Fibroblast of lung (primary cell): ENCODE results near the gene TANGO2. TPM values are rescaled to one million over a fixed set of nuclear protein-coding genes. Genes with fewer than 3 reads are reported as not detected.

Experiments
- DNase-seq, 2 donors: peaks; one replicate each; pipeline versions ENCODE4 v3.0.0 to v3.0.0-alpha.2; 2010; ENCODE audit warnings: low read depth in 2 of 2
- H2AFZ ChIP-seq: 2 replicates; pipeline ENCODE4 v1.5.1; 2012; ENCODE audit warnings: low read length, control low read depth, inconsistent platforms
- H3K27ac ChIP-seq: 2 replicates; pipeline ENCODE4 v1.5.1; 2011; ENCODE audit warnings: low read length, control low read depth; ENCODE audit not compliant: insufficient read depth
- H3K27me3 ChIP-seq: 2 replicates; pipeline ENCODE4 v1.5.1; 2011; ENCODE audit warnings: mild to moderate bottlenecking, low read length; ENCODE audit not compliant: control insufficient read depth, insufficient read depth
- H3K36me3 ChIP-seq: 2 replicates; pipeline ENCODE4 v1.5.1; 2011; ENCODE audit warnings: low read length; ENCODE audit not compliant: control insufficient read depth, insufficient read depth
- H3K4me1 ChIP-seq: 2 replicates; pipeline ENCODE4 v1.5.1; 2011; ENCODE audit warnings: low read length; ENCODE audit not compliant: control insufficient read depth, insufficient read depth; ENCODE audit errors: extremely low read depth
- H3K4me2 ChIP-seq: 2 replicates; pipeline ENCODE4 v1.5.1; 2011; ENCODE audit warnings: low read length, control low read depth; ENCODE audit not compliant: insufficient read depth; ENCODE audit errors: extremely low read depth
- H3K4me3 ChIP-seq, 4 experiments: fragments of 200-600 bp in 1 of 4; sonication (generic) in 1 of 4; replicated peaks in 1 of 4; 2 replicates each; pipeline ENCODE4 v1.5.1; 2011 to 2016; ENCODE audit warnings: low read length in 4 of 4, low read depth in 3 of 4, mild to moderate bottlenecking in 3 of 4, control low read depth in 2 of 4, inconsistent platforms in 1 of 4, mixed read lengths in 1 of 4; ENCODE audit not compliant: insufficient read depth in 1 of 4; ENCODE audit errors: control extremely low read depth in 1 of 4
- H3K79me2 ChIP-seq: 2 replicates; pipeline ENCODE4 v1.5.1; 2012; ENCODE audit warnings: mild to moderate bottlenecking, low read length, inconsistent platforms; ENCODE audit not compliant: control insufficient read depth, insufficient read depth
- H3K9ac ChIP-seq: 2 replicates; pipeline ENCODE4 v1.5.1; 2011; ENCODE audit warnings: mild to moderate bottlenecking, low read length, control low read depth; ENCODE audit not compliant: insufficient read depth
- H3K9me3 ChIP-seq: 2 replicates; pipeline ENCODE4 v1.5.1; 2012; ENCODE audit warnings: low read depth, low read length; ENCODE audit not compliant: control insufficient read depth, insufficient read depth
- H4K20me1 ChIP-seq: 2 replicates; pipeline ENCODE4 v1.5.1; 2011; ENCODE audit warnings: low read length; ENCODE audit not compliant: control insufficient read depth, insufficient read depth; ENCODE audit errors: extremely low read depth
- CTCF ChIP-seq, 2 donors: IDR thresholded peaks in 1 of 2; conservative IDR thresholded peaks in 1 of 2; 1 replicate in 1 of 2; 2 replicates in 1 of 2; pipeline ENCODE4 v1.5.1; 2011 to 2012; ENCODE audit warnings: low read length in 2 of 2, control low read depth in 1 of 2, inconsistent platforms in 1 of 2, low read depth in 1 of 2, mild to moderate bottlenecking in 1 of 2
- EZH2 ChIP-seq: IDR thresholded peaks from 2 replicates; pipeline ENCODE4 v1.5.1; 2012; ENCODE audit warnings: low read length, control low read depth, mild to moderate bottlenecking; ENCODE audit errors: missing control alignments
- polyA plus RNA-seq, 2 donors: library from polyadenylated mRNA; depleted of rRNA in 1 of 2; stranded (reverse) in 1 of 2; unstranded in 1 of 2; fragments of >200 nt; gene quantifications; 2 replicates each; pipeline ENCODE4 v1.2.1, GENCODE V29; 2011 to 2012; ENCODE audit warnings: missing spikeins in 1 of 2
- total RNA-seq: library from RNA; depleted of rRNA; stranded (reverse); fragments of >200 nt; gene quantifications from 2 replicates; pipeline ENCODE4 v1.2.1, GENCODE V29; 2014

The TANGO2 gene
- total and polyA plus RNA-seq, 2 donors (not counting 1 experiment from before 2014, with no cell fraction given) = 28.3 to 52.8 TPM

- no peak overlapping the region for H3K4me2 ChIP-seq
- DNase-seq = no peak
- H3K27ac ChIP-seq = no peak overlapping the region
- H3K4me1 ChIP-seq = peaks cover 2% of the 10 kb centered on the region
- H4K20me1 ChIP-seq = no peaks in the 10 kb centered on the region
- peaks cover 12% of the 10 kb centered on the region for H3K27me3 ChIP-seq
- peaks cover 16% of the 10 kb centered on the region for H3K79me2 ChIP-seq
- no peak overlapping the region for H3K4me3 ChIP-seq
- H3K9me3 ChIP-seq = no peaks in the 10 kb centered on the region
- H3K36me3 ChIP-seq = no peaks in the 10 kb centered on the region
- H3K9ac ChIP-seq = no peak overlapping the region
- TF ChIP-seq CTCF (conservative IDR thresholded peaks at IDR 0.05 in 1 of 2, IDR thresholded peaks at IDR 0.05 in 1 of 2; ENCODE audit: low read depth in 1 of 2, low read length in 2 of 2) (no peak), EZH2 (no peak)
- no peak overlapping the region for H2AFZ ChIP-seq
Observed at GRCh38 chr22:20017622-20017958, 3.3 kb upstream of the TANGO2 start.

- H3K27me3 ChIP-seq = peaks cover 12% of the 10 kb centered on the region
Observed at GRCh38 chr22:20018001-20018400, 2.9 kb upstream of the TANGO2 start.

More at GRCh38 chr22:20018001-20018400, 2.9 kb upstream of the TANGO2 start:
- Histone ChIP-seq H3K36me3 (no peaks in the 10 kb centered on the region), H3K9me3 (no peaks in the 10 kb centered on the region), H2AFZ (no peak overlapping the region), H3K4me3 (no peak overlapping the region), H3K9ac (no peak overlapping the region), H3K4me1 (peaks cover 2% of the 10 kb centered on the region), H4K20me1 (no peaks in the 10 kb centered on the region), H3K27ac (no peak overlapping the region), H3K4me2 (no peak overlapping the region), H3K79me2 (peaks cover 18% of the 10 kb centered on the region)
- no peak for TF ChIP-seq EZH2
- TF ChIP-seq CTCF (conservative IDR thresholded peaks at IDR 0.05 in 1 of 2, IDR thresholded peaks at IDR 0.05 in 1 of 2; ENCODE audit: low read depth in 1 of 2, low read length in 2 of 2) = no peak
- no peak for DNase-seq
